Keratinocyte (primary cell): Measurements from ENCODE around the gene KRTAP2-3. TPM values are rescaled to one million over a fixed set of nuclear protein-coding genes. Genes with fewer than 3 reads are reported as not detected.
"Not testable (repeated sequence)": the region's sequence is repeated elsewhere in the genome, so short reads cannot be mapped to it uniquely, and the experiment has no call there.

Experiments
- DNase-seq: peaks from one replicate; pipeline ENCODE4 v3.0.0-alpha.2; 2011; ENCODE audit warnings: low read depth, missing footprints, low spot score
- FAIRE-seq: peaks from 2 replicates; lab custom pipeline; 2011; peaks lifted over from hg19 to GRCh38; lab: Jason Lieb, UNC
- H2AFZ ChIP-seq: 2 replicates; pipeline ENCODE4 v1.6.0; 2012; ENCODE audit warnings: low read length, control low read depth, inconsistent platforms; ENCODE audit not compliant: control insufficient read depth
- H3K27ac ChIP-seq: 2 replicates; pipeline ENCODE4 v1.5.1; 2011; ENCODE audit warnings: low read length; ENCODE audit not compliant: control insufficient read depth, insufficient read depth
- H3K27me3 ChIP-seq: 3 replicates; pipeline ENCODE4 v1.6.0; 2011; ENCODE audit warnings: low read length; ENCODE audit not compliant: control insufficient read depth, insufficient read depth; ENCODE audit errors: extremely low read depth
- H3K36me3 ChIP-seq, 2 experiments: 2 replicates in 1 of 2; 3 replicates in 1 of 2; pipeline ENCODE4 v1.5.1; 2011; ENCODE audit warnings: low read length in 2 of 2, mild to moderate bottlenecking in 1 of 2; ENCODE audit not compliant: control insufficient read depth in 2 of 2, insufficient read depth in 2 of 2; ENCODE audit errors: extremely low read depth in 1 of 2
- H3K4me1 ChIP-seq: 3 replicates; pipeline ENCODE4 v1.5.1; 2011; ENCODE audit warnings: low read length; ENCODE audit not compliant: control insufficient read depth, insufficient read depth; ENCODE audit errors: extremely low read depth
- H3K4me2 ChIP-seq: 3 replicates; pipeline ENCODE4 v1.6.0; 2011; ENCODE audit warnings: low read depth, low read length; ENCODE audit not compliant: control insufficient read depth, insufficient read depth; ENCODE audit errors: extremely low read depth
- H3K4me3 ChIP-seq, 3 experiments: fragments of 200-600 bp in 1 of 3; sonication (generic) in 1 of 3; 2 replicates in 2 of 3; 3 replicates in 1 of 3; pipeline ENCODE4 v1.5.1; 2011 to 2016; ENCODE audit warnings: low read length in 3 of 3, mild to moderate bottlenecking in 3 of 3, control low read depth in 2 of 3, inconsistent platforms in 1 of 3, low read depth in 1 of 3, mixed read lengths in 1 of 3, mixed run types in 1 of 3, moderate library complexity in 1 of 3; ENCODE audit not compliant: control insufficient read depth in 2 of 3, insufficient read depth in 2 of 3; ENCODE audit errors: extremely low read depth in 1 of 3
- H3K79me2 ChIP-seq: 2 replicates; pipeline ENCODE4 v1.6.0; 2012; ENCODE audit warnings: low read length; ENCODE audit not compliant: control insufficient read depth, insufficient read depth
- H3K9ac ChIP-seq: 3 replicates; pipeline ENCODE4 v1.6.0; 2011; ENCODE audit warnings: low read length; ENCODE audit not compliant: control insufficient read depth, insufficient read depth; ENCODE audit errors: extremely low read depth
- H3K9me1 ChIP-seq: 3 replicates; pipeline ENCODE4 v1.6.0; 2011; ENCODE audit warnings: low read length; ENCODE audit not compliant: control insufficient read depth, insufficient read depth; ENCODE audit errors: extremely low read depth
- H3K9me3 ChIP-seq: 2 replicates; pipeline ENCODE4 v1.5.1; 2012; ENCODE audit warnings: low read depth, low read length; ENCODE audit not compliant: control insufficient read depth
- H4K20me1 ChIP-seq: 3 replicates; pipeline ENCODE4 v1.6.0; 2011; ENCODE audit warnings: low read length; ENCODE audit not compliant: control insufficient read depth, insufficient read depth; ENCODE audit errors: extremely low read depth
- EZH2 ChIP-seq: IDR thresholded peaks from one replicate; pipeline ENCODE4 v1.6.1; 2012; ENCODE audit warnings: inconsistent platforms, mild to moderate bottlenecking, low read length, moderate library complexity
- dilution Hi-C: fragments of 300-500 bp; cut with MboI; formaldehyde crosslinking; loops from one replicate; pipeline ENCODE4 v1.7.0; 2020; ENCODE audit warnings: low sequenced_read_pairs; ENCODE audit not compliant: extremely low pct_ligation_motif_present
- polyA plus RNA-seq, 5 experiments: library from polyadenylated mRNA; depleted of rRNA in 3 of 5; stranded (reverse) in 3 of 5; stranded (forward) in 1 of 5; unstranded in 1 of 5; fragments of >200 nt; gene quantifications; 1 replicate in 1 of 5; 2 replicates in 3 of 5; 3 replicates in 1 of 5; pipeline versions ENCODE4 v1.2.1 to v1.2.3, GENCODE V29; 2011 to 2012; ENCODE audit warnings: missing spikeins in 2 of 5, low read depth in 1 of 5, low replicate concordance in 1 of 5
- TF ChIP-seq, protein P1 (sequence below), 3 experiments: IDR thresholded peaks in 1 of 3; conservative IDR thresholded peaks in 1 of 3; optimal IDR thresholded peaks in 1 of 3; 2 replicates in 2 of 3; 3 replicates in 1 of 3; pipeline versions ENCODE3 to v1.5.1; 2011; ENCODE audit warnings: low read length in 3 of 3, mild to moderate bottlenecking in 3 of 3, moderate library complexity in 2 of 3, control low read depth in 1 of 3, inconsistent platforms in 1 of 3; ENCODE audit not compliant: insufficient read depth in 2 of 3; ENCODE audit errors: extremely low read depth in 1 of 3

Gene KRTAP2-3
- polyA plus RNA-seq, 1 donor (not counting 4 experiments of a cell fraction or from before 2014, with no cell fraction given), result 8.4 TPM

DNA sequence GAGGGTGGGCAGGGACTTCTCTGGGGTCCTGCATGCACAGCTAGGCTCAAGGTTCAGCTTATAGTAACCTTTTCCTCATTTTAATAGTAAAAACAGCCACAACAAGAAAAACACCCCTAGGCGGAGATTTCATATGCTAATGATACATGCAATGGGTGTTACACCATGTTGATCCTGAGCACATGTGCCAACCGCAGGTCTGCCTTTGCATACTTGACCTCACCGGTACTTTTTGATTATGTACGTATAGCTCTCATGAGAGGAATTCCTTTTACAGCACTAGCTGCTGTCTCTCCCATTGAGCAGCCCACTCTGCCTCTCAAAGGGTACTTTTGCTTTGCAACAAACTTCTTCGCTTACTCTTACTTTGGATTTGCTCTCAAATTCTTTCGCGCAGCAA, 36.1 kb upstream of the KRTAP2-3 start:
- Histone ChIP-seq H3K79me2 (no peaks in the 10 kb centered on the region), H3K9me1 (no peaks in the 10 kb centered on the region), H3K4me2 (no peak overlapping the region), H4K20me1 (no peaks in the 10 kb centered on the region), H3K9ac (no peak overlapping the region), H2AFZ (no peak overlapping the region), H3K36me3 (no peaks in the 10 kb centered on the region), H3K27ac (no peak overlapping the region), H3K27me3 (no peaks in the 10 kb centered on the region), H3K4me1 (peaks cover 23% of the 10 kb centered on the region), H3K9me3 (no peaks in the 10 kb centered on the region), H3K4me3 (no peak overlapping the region)
- no peak for TF ChIP-seq EZH2
- TF ChIP-seq, protein P1, sequence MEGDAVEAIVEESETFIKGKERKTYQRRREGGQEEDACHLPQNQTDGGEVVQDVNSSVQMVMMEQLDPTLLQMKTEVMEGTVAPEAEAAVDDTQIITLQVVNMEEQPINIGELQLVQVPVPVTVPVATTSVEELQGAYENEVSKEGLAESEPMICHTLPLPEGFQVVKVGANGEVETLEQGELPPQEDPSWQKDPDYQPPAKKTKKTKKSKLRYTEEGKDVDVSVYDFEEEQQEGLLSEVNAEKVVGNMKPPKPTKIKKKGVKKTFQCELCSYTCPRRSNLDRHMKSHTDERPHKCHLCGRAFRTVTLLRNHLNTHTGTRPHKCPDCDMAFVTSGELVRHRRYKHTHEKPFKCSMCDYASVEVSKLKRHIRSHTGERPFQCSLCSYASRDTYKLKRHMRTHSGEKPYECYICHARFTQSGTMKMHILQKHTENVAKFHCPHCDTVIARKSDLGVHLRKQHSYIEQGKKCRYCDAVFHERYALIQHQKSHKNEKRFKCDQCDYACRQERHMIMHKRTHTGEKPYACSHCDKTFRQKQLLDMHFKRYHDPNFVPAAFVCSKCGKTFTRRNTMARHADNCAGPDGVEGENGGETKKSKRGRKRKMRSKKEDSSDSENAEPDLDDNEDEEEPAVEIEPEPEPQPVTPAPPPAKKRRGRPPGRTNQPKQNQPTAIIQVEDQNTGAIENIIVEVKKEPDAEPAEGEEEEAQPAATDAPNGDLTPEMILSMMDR (optimal IDR thresholded peaks at IDR 0.05 in 1 of 3, IDR thresholded peaks at IDR 0.05 in 1 of 3, conservative IDR thresholded peaks at IDR 0.05 in 1 of 3; ENCODE audit: extremely low read depth in 1 of 3, insufficient read depth in 2 of 3, low read length in 3 of 3), result no peak
- no peak for DNase-seq
- FAIRE-seq, result no peak
- dilution Hi-C loops, result no loop called here

DNA sequence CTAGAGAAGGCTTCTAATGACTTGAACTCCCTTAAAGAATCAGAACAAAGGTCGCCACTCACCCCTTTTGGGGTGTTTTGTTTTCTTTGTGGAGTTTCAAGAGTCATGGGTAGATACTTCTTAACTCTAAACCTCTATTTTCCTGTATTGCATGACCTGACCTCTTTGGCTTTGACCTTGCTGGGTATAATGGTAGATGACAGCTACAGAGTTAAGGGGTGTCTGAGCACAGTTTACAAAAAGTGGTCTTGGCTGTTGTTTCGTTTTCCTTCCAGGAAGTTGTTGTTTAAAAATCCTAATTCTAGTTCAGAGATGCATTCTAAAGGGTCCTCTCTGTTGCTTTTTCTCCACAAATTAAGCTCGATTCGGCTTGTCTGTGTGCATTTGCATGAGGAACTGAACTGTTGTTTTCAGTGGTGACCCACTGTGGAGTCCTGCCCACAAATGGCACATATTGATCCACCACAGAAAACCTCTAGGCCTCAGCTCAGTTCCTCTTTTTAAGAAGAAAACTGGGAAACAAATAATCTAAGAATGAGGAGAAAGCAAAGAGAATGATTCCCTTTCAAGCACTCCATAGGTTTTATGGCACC, 28.9 kb upstream of the KRTAP2-3 start:
- H3K9me3 ChIP-seq, H3K27ac ChIP-seq, H3K4me2 ChIP-seq, H3K9ac ChIP-seq, H3K79me2 ChIP-seq, DNase-seq, H4K20me1 ChIP-seq, H3K36me3 ChIP-seq, H3K27me3 ChIP-seq, dilution Hi-C loops, H3K4me3 ChIP-seq, H3K9me1 ChIP-seq, H3K4me1 ChIP-seq, FAIRE-seq, H2AFZ ChIP-seq: not testable (repeated sequence)

DNA sequence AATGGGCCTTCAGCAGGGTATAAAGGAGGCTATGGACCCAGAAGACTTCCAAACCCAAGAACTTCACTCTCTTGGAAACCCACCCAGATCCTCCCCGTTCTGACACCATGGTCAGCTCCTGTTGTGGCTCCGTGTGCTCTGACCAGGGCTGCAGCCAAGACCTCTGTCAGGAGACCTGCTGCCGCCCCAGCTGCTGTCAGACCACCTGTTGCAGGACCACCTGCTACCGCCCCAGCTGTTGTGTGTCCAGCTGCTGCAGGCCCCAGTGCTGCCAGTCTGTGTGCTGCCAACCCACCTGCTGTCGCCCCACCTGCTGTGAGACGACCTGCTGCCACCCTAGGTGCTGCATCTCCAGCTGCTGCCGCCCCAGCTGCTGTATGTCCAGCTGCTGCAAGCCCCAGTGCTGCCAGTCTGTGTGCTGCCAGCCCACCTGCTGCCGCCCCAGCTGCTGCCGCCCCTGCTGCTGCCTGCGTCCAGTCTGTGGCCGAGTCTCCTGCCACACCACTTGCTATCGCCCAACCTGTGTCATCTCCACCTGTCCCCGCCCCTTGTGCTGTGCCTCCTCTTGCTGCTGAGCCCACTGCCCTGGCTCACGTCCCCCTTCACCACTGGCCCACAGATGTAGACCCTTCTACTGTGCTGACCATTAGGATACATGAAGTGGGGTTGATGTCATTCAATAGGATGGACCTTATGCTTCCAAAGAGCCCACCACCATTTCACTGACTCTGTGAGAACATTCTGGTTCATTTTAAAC, 24.4 kb upstream of the KRTAP2-3 start, which contains the start of gene KRTAP4-7:
KRTAP4-7 (plus strand) TSS at position 51 of the 757 bp plus-strand sequence; CDS start at position 108, 57 bp downstream.
- H3K9me1 ChIP-seq, H2AFZ ChIP-seq, H3K9ac ChIP-seq, DNase-seq, H3K79me2 ChIP-seq, H3K9me3 ChIP-seq, H4K20me1 ChIP-seq, H3K4me3 ChIP-seq, dilution Hi-C loops, H3K36me3 ChIP-seq, H3K27me3 ChIP-seq: not testable (repeated sequence)
- Histone ChIP-seq H3K4me2 (peak within 1 kb of the TSS; percentile 14), H3K4me1 (peaks cover 15% of the 10 kb centered on the region), H3K27ac (peak within 1 kb of the TSS; percentile 34)
- FAIRE-seq, result peak; percentile 65

DNA sequence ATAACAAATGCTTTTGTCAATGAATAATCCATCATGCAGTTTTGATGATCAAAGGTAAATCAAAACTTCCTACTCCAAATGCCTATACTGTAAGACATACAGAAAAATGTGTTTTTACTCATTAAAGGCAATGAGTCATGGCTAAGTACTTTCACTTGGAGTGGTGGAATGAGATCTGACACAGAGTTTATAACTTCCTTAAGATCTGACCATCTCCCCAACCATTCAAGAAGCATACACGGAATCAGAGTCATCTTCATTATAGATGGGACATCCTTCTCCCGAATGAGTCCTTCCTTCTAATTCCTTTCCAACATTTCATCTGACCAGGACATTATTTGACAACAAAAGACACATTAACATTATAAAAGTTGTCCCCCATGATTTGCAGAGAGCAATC, 23.5 kb upstream of the KRTAP2-3 start:
- dilution Hi-C loops, H3K4me2 ChIP-seq, H3K36me3 ChIP-seq, H3K9ac ChIP-seq, H3K27ac ChIP-seq, H3K9me1 ChIP-seq, H3K9me3 ChIP-seq, H3K4me3 ChIP-seq, H3K79me2 ChIP-seq, H2AFZ ChIP-seq, H3K27me3 ChIP-seq, H4K20me1 ChIP-seq, DNase-seq: not testable (repeated sequence)
- FAIRE-seq, result peak; percentile 100
- peaks cover 15% of the 10 kb centered on the region for H3K4me1 ChIP-seq
